Epithelial cell of esophagus (primary cell): ENCODE data around the gene RXRA.
"Not testable (repeated sequence)": the region's sequence is repeated elsewhere in the genome, so short reads cannot be mapped to it uniquely, and the experiment has no call there.

Source experiments
- DNase-seq: peaks from one replicate; pipeline ENCODE4 v3.0.0; 2010; ENCODE audit warnings: low read depth
- H3K4me3 ChIP-seq: 2 replicates; pipeline ENCODE4 v1.5.1; 2011; ENCODE audit warnings: mild to moderate bottlenecking, low read length, control low read depth
- CTCF ChIP-seq: IDR thresholded peaks from 2 replicates; pipeline ENCODE4 v1.5.1; 2011; ENCODE audit warnings: low read depth, mild to moderate bottlenecking, low read length, control low read depth, inconsistent platforms; ENCODE audit not compliant: insufficient read depth; ENCODE audit errors: missing control alignments

RXRA gene

GRCh38 chr9:134304261-134304660 is 22.0 kb upstream of the RXRA start:
- DNase-seq: no peak
- no peak for TF ChIP-seq CTCF
- H3K4me3 ChIP-seq: no peak overlapping the region

GRCh38 chr9:134304690-134305089 is 21.6 kb upstream of the RXRA start:
- TF ChIP-seq CTCF: no peak
- no peak for DNase-seq
- H3K4me3 ChIP-seq: no peak overlapping the region

- no peak overlapping the region for H3K4me3 ChIP-seq
- DNase-seq: no peak
- TF ChIP-seq CTCF: no peak
Measured at GRCh38 chr9:134305533-134305932, 20.7 kb upstream of the RXRA start.

- H3K4me3 ChIP-seq, DNase-seq: not testable (repeated sequence)
Measured at GRCh38 chr9:134306042-134306441, 20.2 kb upstream of the RXRA start.

- TF ChIP-seq CTCF: no peak
- no peak for DNase-seq
- no peak overlapping the region for H3K4me3 ChIP-seq
Measured at GRCh38 chr9:134306636-134307600, 19.3 kb upstream of the RXRA start.

GRCh38 chr9:134307674-134308638 is 18.3 kb upstream of the RXRA start:
- DNase-seq: no peak
- TF ChIP-seq CTCF: no peak
- no peak overlapping the region for H3K4me3 ChIP-seq

GRCh38 chr9:134308639-134309220 is 17.5 kb upstream of the RXRA start:
- not testable (repeated sequence) for H3K4me3 ChIP-seq, DNase-seq
